ENCODE results near the gene OR8D1. TPM values are rescaled to one million over a fixed set of nuclear protein-coding genes. Genes with fewer than 3 reads are reported as not detected.

The OR8D1 gene
- total RNA-seq = not detected

GRCh38 chr11:124313849-124314248 is at the start of gene OR8D1:
Gene OR8D1 (minus strand): TSS chr11:124313949. CDS start chr11:124310766, 3,183 bp downstream.
- no peak for TF ChIP-seq POLR2A (IDR thresholded peaks at IDR 0.05)
- no peak for TF ChIP-seq CTCF (IDR thresholded peaks at IDR 0.05)
- no peak for TF ChIP-seq EP300 (IDR thresholded peaks at IDR 0.05)

GRCh38 chr11:124359566-124359965 is 45.8 kb upstream of the OR8D1 start:
- no peaks in the 10 kb centered on the region for H3K27me3 ChIP-seq
- H3K9me3 ChIP-seq = no peaks in the 10 kb centered on the region
- H3K4me1 ChIP-seq = no peaks in the 10 kb centered on the region
- TF ChIP-seq POLR2A (IDR thresholded peaks at IDR 0.05) = no peak
- TF ChIP-seq EP300 (IDR thresholded peaks at IDR 0.05) = no peak
- TF ChIP-seq CTCF (IDR thresholded peaks at IDR 0.05) = no peak
- H3K27ac ChIP-seq = no peak overlapping the region
- H3K4me3 ChIP-seq = no peak overlapping the region
- H3K36me3 ChIP-seq = no peaks in the 10 kb centered on the region
- 24 to 51% methylated on average over 2 of the region's 2 CpGs for WGBS, 2 donors
- DNase-seq (ENCODE audit: low spot score in 2 of 2) = no peak

More at GRCh38 chr11:124313849-124314248, at the start of gene OR8D1:
- no peaks in the 10 kb centered on the region for H3K9me3 ChIP-seq
- H3K27ac ChIP-seq = no peak within 1 kb of the TSS
- WGBS, 2 donors = 82 to 88% methylated on average over 2 of the region's 2 CpGs
- H3K4me1 ChIP-seq = no peaks in the 10 kb centered on the region
- no peaks in the 10 kb centered on the region for H3K27me3 ChIP-seq
- no peak within 1 kb of the TSS for H3K4me3 ChIP-seq
- no peaks in the 10 kb centered on the region for H3K36me3 ChIP-seq
- no peak for DNase-seq (ENCODE audit: low spot score in 2 of 2)

- Histone ChIP-seq H3K4me1 (no peaks in the 10 kb centered on the region), H3K27me3 (no peaks in the 10 kb centered on the region), H3K27ac (no peak overlapping the region), H3K4me3 (no peak overlapping the region), H3K36me3 (no peaks in the 10 kb centered on the region), H3K9me3 (peaks cover 0 to 6% (median 1%) of the 10 kb centered on the region in 4 donors)
- 56 to 61% methylated on average over 3 of the region's 3 CpGs for WGBS, 2 donors
- TF ChIP-seq EP300 (IDR thresholded peaks at IDR 0.05) (no peak), CTCF (IDR thresholded peaks at IDR 0.05) (no peak), POLR2A (IDR thresholded peaks at IDR 0.05) (no peak)
- DNase-seq (ENCODE audit: low spot score in 2 of 2) = no peak
Measured at GRCh38 chr11:124346311-124346955, 32.7 kb upstream of the OR8D1 start.

- no peak overlapping the region for H3K27ac ChIP-seq
- TF ChIP-seq CTCF (IDR thresholded peaks at IDR 0.05) (no peak), POLR2A (IDR thresholded peaks at IDR 0.05) (no peak), EP300 (IDR thresholded peaks at IDR 0.05) (no peak)
- 73 to 76% methylated on average over 5 of the region's 5 CpGs for WGBS, 2 donors
- H3K9me3 ChIP-seq = peaks cover 0 to 3% (median 1%) of the 10 kb centered on the region in 4 donors
- H3K36me3 ChIP-seq = no peaks in the 10 kb centered on the region
- no peaks in the 10 kb centered on the region for H3K27me3 ChIP-seq
- H3K4me1 ChIP-seq = no peaks in the 10 kb centered on the region
- no peak overlapping the region for H3K4me3 ChIP-seq
- DNase-seq (ENCODE audit: low spot score in 2 of 2) = no peak
Measured at GRCh38 chr11:124344346-124344745, 30.6 kb upstream of the OR8D1 start.

GRCh38 chr11:124340142-124340447 is 26.3 kb upstream of the OR8D1 start:
- WGBS, 2 donors = 68 to 71% methylated on average over 2 of the region's 2 CpGs
- Histone ChIP-seq H3K9me3 (no peaks in the 10 kb centered on the region), H3K4me3 (no peak overlapping the region), H3K36me3 (no peaks in the 10 kb centered on the region), H3K27ac (no peak overlapping the region), H3K4me1 (no peaks in the 10 kb centered on the region), H3K27me3 (no peaks in the 10 kb centered on the region)
- TF ChIP-seq POLR2A (IDR thresholded peaks at IDR 0.05) = no peak
- TF ChIP-seq CTCF (IDR thresholded peaks at IDR 0.05) = no peak
- no peak for TF ChIP-seq EP300 (IDR thresholded peaks at IDR 0.05)
- no peak for DNase-seq (ENCODE audit: low spot score in 2 of 2)

Measured in tibial nerve (tissue), 4 donors.